Glomerular visceral epithelial cell (primary cell): Measurements from ENCODE around the gene AMMECR1L.
"Not testable (repeated sequence)": the region's sequence is repeated elsewhere in the genome, so short reads cannot be mapped to it uniquely, and the experiment has no call there.

ENCODE experiments used
- DNase-seq: peaks from one replicate; pipeline ENCODE4 v3.0.0-alpha.2; 2016; ENCODE audit errors: extremely low spot score

Gene AMMECR1L

GRCh38 chr2:127841466-127842178, 44.1 kb downstream of the AMMECR1L start:
- no peak for DNase-seq

- DNase-seq = no peak
Measured at GRCh38 chr2:127840893-127841292, 44.9 kb downstream of the AMMECR1L start.

GRCh38 chr2:127834951-127835350, 50.8 kb downstream of the AMMECR1L start:
- DNase-seq = no peak

- no peak for DNase-seq
Measured at GRCh38 chr2:127829845-127830246, 55.9 kb downstream of the AMMECR1L start.

GRCh38 chr2:127826708-127827107, 59.0 kb downstream of the AMMECR1L start:
- not testable (repeated sequence) for DNase-seq

- DNase-seq = peak; percentile 30
Measured at GRCh38 chr2:127826047-127826446, 59.7 kb downstream of the AMMECR1L start.

GRCh38 chr2:127820080-127820668, 65.6 kb downstream of the AMMECR1L start:
- DNase-seq = no peak

- DNase-seq = no peak
Measured at GRCh38 chr2:127818794-127819425, 66.8 kb downstream of the AMMECR1L start.

GRCh38 chr2:127818241-127818640, 67.5 kb downstream of the AMMECR1L start:
- no peak for DNase-seq

GRCh38 chr2:127814677-127815076, 71.1 kb downstream of the AMMECR1L start:
- DNase-seq = no peak

GRCh38 chr2:127812441-127812840, 73.3 kb downstream of the AMMECR1L start:
- not testable (repeated sequence) for DNase-seq
